ENCODE measurements around the gene DCBLD2.

DCBLD2 gene

DNA sequence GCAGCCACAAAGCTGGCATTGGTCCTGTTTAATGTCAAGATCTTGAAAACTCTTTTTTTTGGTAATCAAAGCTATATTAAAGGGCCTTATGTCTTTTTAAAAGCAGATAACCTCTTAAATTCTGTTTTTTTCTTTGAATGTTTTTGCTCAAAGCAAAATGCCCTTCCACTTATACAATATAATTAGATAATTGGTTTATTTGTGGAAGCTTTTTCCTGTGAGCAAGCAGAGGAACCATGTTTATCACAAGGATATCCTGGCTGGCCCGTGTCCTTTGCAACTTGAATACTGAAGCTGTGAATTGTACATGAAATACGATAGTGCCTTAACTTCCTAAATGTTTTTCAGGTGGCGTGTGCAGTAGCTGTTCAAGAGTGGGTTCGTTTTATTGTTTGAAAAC is 135.8 kb downstream of the DCBLD2 start:
- no peak for DNase-seq

DNA sequence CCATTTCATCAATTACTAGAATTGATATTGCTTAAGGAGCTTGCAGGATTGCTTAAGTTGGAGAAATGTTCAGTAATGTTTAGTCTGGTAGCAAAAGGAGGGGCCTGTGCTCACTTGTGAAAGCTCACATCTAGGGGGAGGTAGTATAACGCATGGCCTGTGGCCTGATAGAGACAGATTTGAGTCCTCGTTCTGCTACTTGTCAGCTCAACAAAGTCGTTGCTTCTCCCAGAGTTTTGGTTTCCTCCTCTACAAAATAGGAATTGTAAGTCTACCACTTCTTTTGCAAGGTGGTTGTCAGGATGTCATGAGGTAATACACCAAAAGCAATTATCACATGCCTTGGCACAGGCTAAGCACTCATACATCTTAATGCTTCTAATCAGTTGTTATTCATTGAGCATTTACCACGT is 137.0 kb downstream of the DCBLD2 start:
- no peak for DNase-seq

GRCh38 chr3:98763819-98764418 is 137.6 kb downstream of the DCBLD2 start:
- DNase-seq = no peak

GRCh38 chr3:98763076-98763475 is 138.4 kb downstream of the DCBLD2 start, which contains the start of gene ST3GAL6:
Gene ST3GAL6 (plus strand): TSS chr3:98763340. CDS start chr3:98768441, 5,101 bp downstream.
- DNase-seq = no peak

DNA sequence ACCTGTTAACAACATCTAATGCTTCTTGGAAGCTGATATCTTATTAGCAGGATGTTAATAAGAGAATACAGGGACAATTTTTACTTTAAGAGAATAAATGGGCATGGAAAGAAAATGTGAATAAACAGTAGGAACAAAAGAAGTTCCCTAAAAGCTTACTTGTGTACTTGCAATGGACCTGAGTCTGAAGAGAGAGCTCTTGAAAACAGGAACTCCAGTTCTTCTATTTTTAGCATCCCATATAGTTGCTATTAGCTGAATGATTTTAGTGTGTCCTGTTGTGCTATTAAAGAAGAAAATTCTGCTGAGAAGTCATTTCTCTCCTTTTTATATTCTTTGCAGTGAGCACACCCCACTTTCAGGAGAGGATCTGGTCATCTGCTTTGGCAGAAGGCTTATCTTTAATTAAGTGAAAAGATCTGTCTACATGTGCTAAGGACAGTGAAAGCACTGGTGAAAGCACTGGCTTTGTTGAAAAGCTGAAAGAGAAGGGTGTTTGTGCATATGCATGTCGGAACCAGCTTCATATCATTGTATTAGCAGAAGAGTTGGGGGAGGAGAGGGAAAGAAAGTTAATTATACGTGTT is 139.8 kb downstream of the DCBLD2 start:
- no peak for DNase-seq

- no peak for DNase-seq
Observed at GRCh38 chr3:98759629-98760028, 141.9 kb downstream of the DCBLD2 start.

GRCh38 chr3:98755601-98756000 is 145.9 kb downstream of the DCBLD2 start:
- DNase-seq = no peak

DNA sequence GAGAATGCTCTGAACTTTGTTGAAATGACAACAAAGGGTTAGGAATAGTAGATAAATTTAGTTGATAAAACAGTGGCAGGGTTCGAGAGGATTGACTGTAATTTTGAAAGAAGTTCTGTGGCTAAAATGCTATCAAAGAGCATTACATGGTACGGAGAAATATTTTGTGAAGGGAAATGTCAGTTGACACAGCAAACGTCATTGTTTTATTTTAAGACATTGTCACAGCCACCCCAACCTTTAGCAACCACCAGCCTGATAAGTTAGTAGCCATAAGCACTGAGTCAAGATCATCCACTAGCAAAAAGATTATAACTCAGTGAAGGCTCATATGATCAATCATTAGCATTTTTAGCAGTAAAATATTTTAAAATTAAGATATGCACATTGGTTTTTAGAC is 147.0 kb downstream of the DCBLD2 start:
- DNase-seq = no peak

GRCh38 chr3:98750276-98750919 is 151.1 kb downstream of the DCBLD2 start:
- no peak for DNase-seq

GRCh38 chr3:98746882-98747281 is 154.6 kb downstream of the DCBLD2 start:
- DNase-seq = no peak

DNA sequence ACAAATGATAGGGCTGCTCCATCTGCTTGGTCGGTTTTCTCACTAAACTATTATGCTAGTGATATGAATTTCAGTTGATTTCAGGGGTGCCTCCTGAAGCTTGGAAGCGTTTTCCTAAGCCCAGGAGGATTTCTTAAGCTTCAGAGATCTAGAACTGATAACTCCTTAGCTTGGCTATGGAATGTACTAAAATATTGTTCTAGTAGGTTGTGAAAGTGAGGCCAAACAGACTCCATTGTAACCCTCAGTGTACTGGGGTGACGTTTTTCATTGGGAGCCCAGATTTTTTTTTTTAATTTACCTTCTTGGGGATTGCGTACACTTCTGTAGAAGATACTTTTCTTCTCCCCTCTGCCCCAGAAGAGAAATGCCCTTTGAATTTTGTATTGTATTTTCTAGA is 155.4 kb downstream of the DCBLD2 start:
- DNase-seq = no peak
